Measurements from ENCODE around the gene UBE2S.
"Not testable (repeated sequence)": the region's sequence is repeated elsewhere in the genome, so short reads cannot be mapped to it uniquely, and the experiment has no call there.

UBE2S gene

DNA sequence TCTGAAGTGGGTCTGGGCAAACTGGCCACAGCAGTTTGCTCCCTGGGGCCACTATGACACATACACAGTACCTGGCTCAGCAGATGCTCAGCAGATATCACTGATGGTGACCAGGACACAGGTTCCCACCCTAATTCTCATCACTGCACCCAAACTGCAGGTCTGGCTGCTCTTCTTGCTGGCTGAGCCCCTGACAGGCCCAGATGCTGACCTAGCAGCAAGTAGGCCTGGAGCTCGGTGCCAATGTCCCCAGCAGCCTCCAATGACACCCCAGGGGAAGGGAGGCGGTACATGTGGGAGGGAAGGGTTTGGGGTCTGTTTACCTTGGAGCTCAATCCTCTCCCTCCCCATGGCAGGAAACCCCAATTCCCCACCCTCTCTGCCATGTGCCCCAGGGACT lies 5.1 kb downstream of the UBE2S start:
- no peak for DNase-seq

DNA sequence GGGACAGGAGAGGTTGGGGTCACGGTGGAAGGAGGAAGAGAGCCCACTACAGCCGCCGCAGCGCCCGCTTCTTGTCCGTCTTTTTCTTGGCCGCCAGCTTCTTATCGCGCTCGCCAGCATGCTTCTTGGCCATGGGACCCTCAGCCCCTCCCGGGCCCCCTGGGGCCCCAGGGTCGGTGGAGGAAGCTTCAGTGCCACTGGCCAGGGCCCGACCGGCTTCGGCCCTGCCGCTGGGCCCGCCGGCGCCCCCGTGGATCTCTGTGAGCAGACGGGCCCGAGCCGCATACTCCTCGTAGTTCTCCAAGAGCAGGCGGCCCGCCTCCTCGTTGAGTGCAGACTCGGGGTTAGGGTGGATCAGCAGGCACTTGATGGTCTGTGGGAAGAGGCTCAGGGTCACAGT lies 6.2 kb downstream of the UBE2S start:
- DNase-seq = not testable (repeated sequence)

DNA sequence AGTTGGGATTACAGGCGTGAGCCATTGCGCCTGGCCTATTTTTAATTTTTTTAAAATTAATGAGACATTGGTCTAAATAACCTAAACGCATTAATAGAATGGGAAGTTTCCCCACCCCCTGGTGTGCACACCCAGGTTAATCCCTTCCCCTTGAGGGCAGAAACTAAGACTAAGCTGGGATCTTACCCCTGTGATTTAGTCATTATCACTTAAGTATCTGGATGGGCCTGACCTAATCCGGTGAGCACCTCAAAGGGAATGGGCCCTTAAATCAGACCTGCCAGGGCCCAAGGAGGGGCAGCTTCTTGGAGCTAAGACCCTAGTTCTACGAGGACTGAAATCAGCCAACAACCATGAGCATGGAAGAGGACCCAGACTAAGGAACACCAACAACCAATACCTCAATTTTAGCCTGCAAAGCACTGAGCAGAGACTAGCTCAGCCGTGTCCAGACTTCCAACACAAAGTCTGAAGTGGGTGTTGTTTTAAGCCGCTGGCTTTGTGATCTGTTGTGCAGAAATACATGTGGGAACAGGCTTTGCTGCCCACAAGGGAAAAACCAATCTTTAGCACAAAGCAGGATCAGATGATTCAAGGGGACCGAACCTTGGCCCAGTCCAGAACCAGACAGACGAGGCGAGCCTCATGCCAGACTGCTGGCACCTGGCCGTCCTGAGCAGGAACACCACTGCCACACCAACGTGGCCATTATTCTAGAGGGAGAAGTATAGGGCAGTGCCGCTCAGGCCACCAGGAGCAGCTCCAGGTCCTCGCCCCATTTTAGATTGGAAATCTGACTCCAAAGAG lies 7.1 kb downstream of the UBE2S start:
- DNase-seq = no peak

DNA sequence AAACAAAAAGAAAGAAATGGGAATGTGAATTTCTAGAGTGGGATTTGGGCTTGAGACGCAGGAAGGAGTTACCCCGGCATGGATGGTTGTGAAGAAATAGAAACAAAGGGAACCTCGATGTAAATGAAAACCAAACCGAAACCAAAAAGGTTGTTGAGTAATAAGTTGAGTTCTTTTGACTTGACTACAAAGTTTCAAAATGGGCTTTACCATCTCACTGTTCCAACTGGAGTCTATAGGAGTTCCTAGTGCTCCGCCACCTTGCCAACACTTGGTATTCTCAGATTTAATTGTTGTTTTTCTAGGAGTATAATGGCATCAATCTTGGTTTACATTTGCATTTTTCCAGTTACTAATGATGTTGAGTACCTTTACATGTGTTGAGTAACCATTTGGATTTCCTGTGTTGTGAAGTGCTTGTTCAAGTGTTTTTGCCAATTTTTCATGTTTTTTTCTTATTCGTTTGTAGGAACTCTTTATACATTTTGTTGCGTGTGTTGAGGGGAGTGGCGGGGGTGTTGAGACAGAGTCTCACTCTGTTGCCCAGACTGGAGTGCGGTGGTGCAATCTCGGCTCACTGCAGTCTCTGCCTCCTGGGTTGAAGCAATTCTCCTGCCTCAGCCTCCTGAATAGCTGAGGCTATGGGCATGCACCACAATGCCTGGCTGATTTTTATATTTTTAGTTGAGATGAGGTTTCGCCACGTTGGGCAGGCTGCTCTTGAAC lies 9.2 kb downstream of the UBE2S start:
- DNase-seq = no peak

DNA sequence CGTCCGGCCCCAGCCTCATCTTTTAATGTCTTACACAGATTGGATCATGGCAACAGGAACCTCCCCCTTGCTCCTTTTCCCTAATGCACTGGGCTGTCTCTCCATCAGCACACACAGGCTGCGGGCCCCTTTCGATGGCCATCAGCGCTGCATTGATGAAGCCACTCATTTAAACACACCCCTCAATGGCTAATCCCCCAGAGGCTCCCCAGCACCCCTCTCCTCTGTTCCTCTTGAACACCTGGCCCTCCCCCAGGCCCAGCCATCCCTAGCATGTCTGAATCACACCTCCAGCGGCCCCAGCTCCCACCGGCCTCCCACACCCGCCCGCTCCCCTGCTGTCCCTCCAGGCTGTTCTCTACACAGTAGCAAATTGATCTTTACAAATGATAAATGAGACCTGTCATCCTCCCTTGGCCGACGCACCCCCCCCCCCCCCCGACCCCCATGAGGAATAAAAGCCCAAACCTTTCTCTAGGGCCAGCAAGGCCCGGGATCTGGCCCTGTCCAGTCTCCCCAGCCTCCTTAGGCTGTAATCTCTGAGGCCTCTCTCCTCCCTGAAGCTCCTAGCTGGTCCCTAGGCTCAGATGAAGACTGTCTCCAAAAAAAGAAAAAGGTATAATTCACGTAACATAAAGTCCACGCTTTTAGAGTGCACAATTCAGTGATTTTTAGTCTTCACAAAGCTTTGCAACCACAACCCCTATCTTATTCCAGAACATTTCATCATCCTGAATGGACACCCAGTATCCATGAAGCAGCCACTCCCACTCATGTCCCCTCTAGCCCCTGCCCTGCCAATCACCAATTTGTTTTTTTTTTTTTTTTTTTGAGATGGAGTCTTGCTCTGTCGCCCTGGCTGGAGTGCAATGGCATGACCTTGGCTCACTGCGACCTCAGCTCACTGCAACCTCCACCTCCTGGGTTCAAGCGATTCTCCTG lies 14.5 kb downstream of the UBE2S start:
- no peak for DNase-seq

DNA sequence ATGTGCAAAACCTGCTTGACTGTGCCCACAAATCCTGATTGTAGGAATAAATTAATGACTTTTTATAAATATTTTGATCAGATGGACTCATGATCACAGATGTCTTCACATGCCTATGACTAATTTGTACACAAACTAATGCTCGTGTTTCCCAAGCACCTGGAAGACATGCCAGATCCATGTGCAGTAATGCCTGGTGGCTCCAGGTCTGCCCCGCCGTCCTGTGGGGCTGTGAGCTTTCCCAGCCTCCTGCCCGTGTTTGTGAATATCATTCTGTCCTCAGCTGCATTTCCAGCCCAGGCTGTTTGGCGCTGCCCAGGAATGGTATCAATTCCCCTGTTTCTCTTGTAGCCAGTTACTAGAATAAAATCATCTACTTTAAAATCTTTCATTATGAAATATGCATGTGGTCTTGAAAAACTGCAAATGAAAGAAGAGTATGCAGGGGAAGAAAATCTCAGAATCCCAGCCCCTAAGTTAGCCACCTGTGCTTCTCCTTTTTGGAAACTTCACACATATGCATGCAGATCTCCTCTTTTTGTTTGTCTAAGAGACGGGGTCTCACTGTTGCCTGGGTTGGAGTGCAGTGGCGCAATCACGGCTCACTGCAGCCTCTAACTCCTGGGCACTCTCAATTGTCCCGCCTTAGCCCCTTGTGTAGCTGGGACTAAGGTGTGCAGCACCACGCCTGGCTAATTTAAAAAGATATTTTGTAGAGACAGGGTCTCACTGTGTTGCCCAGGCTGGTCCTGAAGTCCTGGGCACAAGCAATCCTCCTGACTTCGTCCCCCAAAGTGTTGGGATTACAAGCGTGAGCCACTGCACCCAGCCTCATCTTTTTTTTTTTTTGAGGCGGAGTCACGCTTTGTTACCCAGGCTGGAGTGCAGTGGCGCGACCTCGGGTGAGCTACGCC lies 15.6 kb downstream of the UBE2S start:
- DNase-seq = no peak

DNA sequence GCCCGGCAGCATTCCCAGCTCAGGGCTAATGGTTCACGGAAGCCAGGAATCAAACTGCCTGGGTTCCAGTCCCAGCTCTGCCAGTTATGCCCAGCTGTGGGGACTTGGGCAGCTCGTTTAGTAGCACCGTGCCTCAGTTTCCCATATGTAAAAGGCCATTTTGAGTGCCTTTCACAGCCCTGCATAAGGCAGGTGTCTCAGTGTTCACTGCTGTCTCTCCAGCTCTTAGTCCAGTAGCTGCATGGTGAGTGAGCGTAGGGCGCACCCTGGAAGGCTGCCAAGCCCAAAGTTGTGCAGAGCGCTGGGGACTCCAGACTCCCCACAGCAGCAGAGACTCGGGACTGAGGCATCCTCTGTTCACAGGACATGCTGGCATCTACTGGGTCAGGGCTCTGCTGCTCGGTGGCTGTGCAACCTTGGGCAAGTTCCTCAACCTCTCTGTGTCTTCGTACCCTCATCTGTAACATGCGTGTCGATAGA lies 16.4 kb downstream of the UBE2S start:
- no peak for DNase-seq

DNA sequence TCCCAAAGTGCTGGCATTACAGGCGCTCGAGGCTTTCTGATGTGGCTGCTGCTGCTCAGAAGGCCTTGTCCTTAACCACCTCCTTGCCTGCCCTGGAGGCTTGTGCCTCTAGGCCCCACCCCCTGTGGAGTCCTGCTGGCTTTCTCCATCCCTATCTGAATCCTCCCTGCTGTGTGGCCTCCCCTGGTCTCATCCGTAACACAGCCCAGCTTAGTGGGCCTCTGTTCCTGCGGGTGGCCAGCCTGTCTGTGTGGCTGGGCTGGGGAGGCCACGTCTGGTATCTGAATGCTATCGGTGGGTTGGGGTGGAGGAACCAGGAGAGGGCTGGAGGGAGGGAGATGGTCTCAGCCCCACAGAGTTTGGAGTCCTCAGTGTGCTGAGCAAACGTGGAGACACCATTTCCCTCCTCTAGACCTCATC lies 17.1 kb downstream of the UBE2S start:
- no peak for DNase-seq

DNA sequence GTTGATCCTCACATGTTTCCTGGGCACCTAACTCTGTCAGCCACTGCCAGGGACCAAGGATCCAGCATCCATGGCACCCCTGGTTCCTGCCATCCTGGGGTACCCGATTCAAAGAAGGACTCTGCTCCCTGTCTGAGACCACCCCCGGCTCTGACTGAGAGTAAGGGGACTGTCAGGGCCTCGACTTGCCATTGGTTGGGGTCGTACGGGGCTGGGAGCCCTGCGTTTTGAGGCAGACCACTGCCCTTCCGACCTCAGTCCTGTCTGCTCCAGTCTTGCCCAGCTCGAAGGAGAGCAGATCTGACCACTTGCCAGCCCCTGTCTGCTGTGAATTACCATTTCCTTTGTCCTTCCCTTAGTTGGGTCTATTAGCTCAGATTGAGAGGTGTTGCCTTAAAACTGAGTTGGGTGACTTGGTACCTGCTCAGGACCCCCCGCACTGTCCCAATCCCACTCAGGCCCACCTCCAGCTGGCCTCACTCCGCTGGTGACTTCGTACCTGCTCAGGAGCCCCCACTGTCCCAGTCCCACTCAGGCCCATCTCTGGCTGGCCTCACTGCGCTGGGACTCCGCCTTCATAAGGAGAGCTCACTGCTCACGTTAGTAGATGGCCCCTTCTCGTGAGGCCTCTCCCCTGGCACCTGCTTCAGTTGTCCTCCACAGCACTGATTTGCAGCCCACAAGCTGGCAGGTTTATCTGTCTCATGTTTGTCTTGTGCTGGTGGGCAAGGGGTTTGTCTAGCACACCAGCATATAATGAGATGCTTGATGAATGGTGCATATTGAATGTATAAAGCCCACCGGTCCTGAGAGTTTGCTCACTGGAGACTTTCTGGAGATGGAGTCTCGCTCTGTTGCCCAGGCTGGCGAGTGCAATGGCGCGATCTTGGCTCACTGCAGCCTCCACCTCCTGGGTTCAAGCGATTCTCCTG lies 17.9 kb downstream of the UBE2S start:
- DNase-seq = no peak

DNA sequence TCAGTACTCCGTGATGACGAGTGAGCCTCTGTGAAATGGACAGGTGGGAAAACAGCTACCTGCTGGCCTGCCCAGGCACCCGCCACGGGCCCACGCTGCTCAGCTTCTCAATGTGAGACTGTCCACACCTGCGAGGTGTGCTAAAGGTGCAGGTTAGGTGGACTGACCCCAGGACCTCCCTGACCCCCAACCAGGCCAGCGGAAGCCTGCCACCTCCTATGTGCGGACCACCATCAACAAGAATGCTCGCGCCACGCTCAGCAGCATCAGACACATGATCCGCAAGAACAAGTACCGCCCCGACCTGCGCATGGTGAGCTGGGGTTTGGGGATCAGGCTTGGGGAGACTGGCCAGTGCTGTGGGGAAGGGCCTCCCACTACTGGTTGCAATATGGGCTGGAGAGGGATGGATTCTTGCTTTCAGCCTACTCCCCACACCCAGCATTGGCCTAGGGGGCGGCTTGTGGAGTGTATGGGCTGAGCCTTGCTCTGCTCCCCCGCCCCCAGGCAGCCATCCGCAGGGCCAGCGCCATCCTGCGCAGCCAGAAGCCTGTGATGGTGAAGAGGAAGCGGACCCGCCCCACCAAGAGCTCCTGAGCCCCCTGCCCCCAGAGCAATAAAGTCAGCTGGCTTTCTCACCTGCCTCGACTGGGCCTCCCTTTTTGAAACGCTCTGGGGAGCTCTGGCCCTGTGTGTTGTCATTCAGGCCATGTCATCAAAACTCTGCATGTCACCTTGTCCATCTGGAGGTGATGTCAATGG lies 19.7 kb downstream of the UBE2S start:
- DNase-seq = no peak

DNA sequence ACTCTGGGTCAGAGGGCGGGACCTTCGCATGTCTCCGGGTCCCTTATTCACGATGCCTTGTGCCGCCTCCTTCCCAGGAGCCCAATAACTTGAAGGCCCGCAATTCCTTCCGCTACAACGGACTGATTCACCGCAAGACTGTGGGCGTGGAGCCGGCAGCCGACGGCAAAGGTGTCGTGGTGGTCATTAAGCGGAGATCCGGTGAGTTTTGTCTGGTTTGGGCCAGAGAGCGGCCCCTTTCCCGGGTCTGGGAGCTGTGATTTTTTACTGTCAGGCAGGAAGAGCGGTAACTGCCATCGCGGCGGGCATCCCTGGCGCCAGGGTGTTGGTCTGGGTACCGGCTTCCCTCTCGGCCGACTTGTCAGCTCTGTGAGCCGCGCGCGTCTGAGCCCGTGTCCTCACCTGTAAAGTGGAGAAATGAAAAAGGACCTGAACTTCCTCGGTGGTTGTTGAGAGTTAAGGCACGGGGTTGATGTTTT lies 21.1 kb downstream of the UBE2S start:
- no peak for DNase-seq

DNA sequence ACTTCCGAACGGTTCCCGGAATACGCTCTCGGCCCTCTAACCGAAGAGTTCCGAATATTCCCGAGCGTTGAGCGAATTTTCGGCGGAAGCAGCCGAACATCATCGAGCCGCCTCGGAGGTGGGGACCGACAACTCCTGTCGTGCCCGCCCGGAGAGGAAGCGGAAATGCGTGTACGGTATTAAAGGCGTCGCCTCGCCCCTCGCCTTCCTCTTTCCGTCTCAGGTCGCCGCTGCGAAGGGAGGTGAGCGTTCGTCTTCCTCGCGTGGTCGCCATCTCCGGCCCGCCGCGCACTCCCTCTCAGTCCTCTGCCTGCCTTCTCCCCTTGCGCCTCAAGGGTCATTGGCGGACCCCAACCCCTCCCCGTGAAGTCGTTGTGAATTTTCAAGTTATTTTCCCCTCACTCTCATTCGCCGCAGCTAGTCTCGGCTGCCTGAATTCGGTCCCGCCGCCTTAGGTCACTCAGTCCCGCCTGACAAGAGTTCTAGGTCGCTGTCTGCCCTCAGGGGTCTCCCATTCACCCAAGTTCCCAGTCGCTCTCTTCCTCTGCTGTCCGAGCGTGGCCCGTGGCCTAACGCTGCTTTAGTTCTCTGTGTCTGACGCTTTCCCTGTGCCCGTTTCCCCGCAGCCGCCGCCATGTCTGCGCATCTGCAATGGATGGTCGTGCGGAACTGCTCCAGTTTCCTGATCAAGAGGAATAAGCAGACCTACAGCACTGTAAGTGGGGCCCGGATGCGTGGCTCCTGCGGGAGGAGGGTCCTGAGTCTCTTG lies 21.7 kb downstream of the UBE2S start, which contains the start of gene RPL28:
TSS of gene RPL28 (plus strand) at position 209 of the 769 bp plus-strand sequence. CDS start at position 635, 426 bp downstream.
- DNase-seq = peak; percentile 95

DNA sequence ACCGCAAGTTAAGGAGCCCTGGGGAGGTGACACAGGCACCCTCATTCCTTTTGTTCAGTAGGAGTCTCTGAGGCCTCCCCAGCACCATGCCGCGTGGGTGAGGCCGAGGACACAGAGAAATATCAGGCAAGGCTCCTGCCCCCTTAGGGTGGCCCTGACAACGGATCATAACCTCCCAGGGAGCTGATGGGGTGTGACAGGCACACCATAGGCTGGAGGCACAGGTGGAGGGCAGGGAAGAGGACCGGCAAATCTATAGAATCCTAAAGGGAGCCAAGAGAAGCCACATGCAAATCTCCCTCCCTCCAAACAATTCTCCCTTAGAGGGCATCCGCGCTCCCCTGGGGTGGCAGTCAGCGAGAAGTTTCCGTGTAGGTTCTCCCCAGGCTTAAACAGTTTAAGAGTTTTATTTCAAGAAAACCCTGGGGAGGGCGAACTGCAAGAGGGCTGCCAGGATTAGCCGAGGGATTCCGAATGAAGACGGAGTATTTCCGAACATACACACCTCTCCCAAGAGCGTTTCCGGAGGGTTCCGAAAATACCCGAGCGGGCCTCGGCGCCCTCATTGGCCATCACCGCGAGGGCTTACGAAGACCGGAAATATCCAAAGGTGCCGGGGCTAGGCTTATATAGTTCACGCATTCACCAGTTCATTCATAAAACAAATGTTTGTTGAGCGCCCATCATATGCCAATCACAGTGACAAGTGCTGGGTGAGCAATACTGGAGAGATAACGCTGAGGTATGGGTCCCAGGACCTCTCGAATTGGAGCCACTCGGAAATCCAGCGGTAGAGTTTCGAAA lies 22.5 kb downstream of the UBE2S start:
- DNase-seq = peak; percentile 94

DNA sequence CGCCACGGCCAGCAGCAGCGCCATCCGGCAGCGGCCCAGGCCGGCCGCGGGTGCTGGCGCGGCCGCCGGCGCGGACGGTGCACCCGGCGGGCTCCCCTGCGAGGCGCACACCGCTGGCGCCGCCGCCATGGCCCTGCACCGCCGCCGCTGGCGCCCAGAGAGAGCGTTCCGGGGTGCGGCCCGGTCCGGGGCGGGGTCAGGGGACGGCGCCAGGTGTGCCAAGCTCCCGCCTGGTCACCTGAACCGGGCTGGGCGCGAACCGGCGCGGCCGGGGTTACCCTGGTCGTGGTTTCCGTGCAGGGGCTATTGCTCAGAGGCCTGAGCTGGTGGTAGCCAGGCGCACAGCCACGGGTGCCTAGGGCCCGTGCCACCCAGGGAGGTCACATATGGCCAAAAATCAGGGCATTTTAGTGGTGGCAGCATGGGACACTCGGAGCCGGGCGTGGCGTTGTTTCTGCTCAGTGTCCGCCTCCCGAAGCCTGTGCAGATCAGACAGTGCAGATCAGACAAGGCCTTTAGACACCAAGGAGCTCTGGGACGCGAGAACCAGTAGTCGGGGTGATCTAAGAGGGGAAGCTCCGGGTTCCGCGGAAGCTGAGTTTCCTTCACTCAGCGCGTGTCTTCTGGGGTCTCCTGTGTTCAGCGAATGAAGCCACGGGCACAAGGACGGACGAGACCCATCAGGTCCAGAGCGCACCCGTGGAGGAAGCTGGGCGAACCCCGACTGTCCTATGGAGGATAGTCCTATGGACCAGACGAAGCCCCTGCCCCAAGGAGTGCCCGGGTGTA lies 23.3 kb downstream of the UBE2S start, which contains the start of gene TMEM238:
TSS of gene TMEM238 (minus strand) at position 162 of the 789 bp plus-strand sequence. CDS start at position 129, 33 bp downstream.
- DNase-seq = peak; percentile 59

DNA sequence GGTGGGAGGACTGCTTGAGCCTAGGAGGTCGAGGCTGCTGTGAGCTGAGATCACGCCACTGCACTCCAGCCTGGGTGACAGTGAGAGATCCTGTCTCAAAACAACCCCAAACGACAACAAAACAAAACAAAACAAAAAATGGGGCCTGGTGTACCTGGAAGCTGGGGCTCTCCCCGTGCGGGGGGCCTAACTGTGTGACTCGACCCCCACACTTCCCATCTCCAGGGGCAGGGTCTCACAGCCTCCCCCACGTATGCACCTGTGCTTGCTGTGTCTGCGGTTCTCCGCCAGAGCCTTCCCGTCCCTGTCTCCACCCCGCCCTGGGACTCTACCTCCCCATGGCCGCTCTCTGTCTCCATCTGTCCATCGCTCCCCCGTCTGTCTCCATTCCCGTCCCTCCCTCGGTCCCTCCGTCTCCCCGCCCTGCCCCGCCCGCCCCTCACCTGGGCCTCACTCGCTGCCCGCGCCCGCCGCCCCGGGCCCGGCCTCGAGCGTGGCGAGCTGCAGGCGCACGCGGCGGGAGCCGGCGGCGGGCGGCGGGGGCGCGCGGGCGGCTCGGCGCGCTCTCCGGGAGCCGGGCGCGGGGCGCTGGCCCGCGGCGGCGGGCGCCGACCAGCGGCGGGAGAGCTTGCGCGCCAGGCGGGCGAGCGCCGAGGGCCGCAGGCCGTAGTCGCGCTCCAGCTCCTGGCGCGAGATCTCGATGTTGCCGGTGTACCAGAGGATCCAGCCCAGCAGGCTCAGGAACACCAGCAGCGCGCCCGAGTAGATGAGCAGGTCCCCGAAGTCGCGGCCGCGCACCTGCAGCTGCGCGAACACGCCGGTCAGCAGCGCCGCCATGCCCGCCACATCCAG lies 24.1 kb downstream of the UBE2S start:
- DNase-seq = peak; percentile 40

DNA sequence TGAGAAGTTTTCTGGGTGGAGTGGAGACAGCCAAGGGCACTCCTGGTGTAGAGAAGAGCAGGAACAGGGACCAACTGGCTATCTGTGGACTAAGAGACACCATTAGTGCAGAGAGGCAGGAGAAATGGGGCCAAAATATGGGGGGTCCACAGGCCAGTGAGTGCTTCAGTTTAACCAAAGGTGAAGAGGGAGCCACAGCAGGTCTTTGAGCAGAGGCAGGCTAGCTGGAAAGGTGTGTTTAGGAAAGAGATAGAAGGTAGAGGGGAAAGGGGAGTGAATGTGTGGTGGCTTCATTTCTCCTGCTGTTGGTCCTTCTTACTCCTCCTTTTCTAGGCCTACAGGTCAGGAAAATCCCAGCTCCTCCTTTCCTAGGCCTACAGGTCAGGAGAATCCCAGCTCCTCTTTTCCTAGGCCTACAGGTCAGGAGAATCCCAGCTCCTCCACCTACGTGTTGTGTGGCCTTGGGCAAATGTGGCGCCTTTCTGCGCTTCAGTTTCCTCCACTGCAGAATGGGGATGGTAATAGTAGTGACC lies 25.0 kb downstream of the UBE2S start:
- no peak for DNase-seq
